Astrocyte of the cerebellum (primary cell): ENCODE results near the gene KCNT2.

ENCODE experiments used
- DNase-seq: peaks from one replicate; pipeline ENCODE4 v3.0.0-alpha.2; 2011; ENCODE audit warnings: low read depth
- H3K4me3 ChIP-seq: 2 replicates; pipeline ENCODE4 v1.5.1; 2011; ENCODE audit warnings: mild to moderate bottlenecking, low read depth, low read length, moderate library complexity
- in situ Hi-C: cut with HindIII; loops from 2 replicates; pipeline ENCODE4 v1.10.0; 2017; ENCODE audit warnings: low sequenced_read_pairs
- TF ChIP-seq, protein P1 (sequence below): IDR thresholded peaks from 2 replicates; pipeline ENCODE4 v1.5.1; 2012; ENCODE audit warnings: low read length, low read depth, moderate library complexity, mild to moderate bottlenecking; ENCODE audit errors: missing control alignments

Gene KCNT2

GRCh38 chr1:196366817-196367495 is 241.3 kb downstream of the KCNT2 start:
- TF ChIP-seq, protein P1, sequence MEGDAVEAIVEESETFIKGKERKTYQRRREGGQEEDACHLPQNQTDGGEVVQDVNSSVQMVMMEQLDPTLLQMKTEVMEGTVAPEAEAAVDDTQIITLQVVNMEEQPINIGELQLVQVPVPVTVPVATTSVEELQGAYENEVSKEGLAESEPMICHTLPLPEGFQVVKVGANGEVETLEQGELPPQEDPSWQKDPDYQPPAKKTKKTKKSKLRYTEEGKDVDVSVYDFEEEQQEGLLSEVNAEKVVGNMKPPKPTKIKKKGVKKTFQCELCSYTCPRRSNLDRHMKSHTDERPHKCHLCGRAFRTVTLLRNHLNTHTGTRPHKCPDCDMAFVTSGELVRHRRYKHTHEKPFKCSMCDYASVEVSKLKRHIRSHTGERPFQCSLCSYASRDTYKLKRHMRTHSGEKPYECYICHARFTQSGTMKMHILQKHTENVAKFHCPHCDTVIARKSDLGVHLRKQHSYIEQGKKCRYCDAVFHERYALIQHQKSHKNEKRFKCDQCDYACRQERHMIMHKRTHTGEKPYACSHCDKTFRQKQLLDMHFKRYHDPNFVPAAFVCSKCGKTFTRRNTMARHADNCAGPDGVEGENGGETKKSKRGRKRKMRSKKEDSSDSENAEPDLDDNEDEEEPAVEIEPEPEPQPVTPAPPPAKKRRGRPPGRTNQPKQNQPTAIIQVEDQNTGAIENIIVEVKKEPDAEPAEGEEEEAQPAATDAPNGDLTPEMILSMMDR, result no peak
- in situ Hi-C loops, result no loop called here
- DNase-seq, result no peak
- H3K4me3 ChIP-seq, result no peak overlapping the region

DNA sequence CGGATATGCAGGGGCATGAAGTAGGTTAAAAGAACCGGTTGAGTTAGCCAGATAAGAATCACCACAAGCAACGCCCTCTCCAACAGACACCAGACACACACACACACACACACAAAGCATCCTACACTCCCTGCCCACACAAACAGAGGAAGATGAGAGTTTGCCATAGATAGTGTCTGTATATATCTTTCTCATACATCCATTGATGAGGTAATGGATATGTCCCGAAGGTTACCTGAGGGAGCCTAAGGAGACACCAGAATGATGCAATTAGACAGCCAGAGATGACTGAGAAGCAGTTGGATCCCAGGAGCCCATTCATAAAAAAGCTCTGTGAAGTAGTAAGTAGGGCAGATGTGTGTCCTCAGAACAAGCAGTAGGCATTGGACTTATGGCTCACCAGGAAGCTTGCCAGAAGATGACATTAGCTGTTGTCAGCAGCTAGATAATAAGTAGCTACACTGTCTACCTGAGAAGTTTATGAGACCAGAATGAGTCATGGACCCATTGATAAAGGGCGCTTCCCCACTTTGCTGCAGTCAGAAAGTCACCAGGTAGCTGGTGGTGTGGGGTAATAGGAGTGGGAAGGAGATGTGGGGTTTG is 247.0 kb downstream of the KCNT2 start:
- no peak for DNase-seq
- in situ Hi-C loops, result no loop called here
- TF ChIP-seq, protein P1, result no peak
- no peak overlapping the region for H3K4me3 ChIP-seq

DNA sequence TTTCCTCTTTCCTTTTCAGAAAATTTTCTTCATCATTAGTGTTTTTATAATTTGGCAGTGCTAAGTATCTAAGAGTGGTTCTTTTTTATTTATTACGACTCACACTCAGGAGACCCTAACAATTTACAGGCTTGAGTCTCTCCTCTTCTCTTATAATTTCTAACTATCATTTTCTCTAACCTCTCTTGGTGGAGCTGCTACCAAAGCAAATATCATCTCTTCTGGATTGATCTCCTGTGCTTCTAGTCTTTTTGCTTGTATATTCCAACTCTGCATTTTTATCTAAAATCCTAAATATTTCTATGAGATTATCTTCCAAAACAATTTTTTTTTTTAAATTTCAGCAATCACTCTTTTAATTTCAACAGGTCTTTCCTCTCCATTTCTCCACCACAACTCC is 250.3 kb downstream of the KCNT2 start:
- in situ Hi-C loops, result no loop called here
- TF ChIP-seq, protein P1, result no peak

GRCh38 chr1:196355206-196355786 is 252.9 kb downstream of the KCNT2 start:
- peak; percentile 41 for DNase-seq
- H3K4me3 ChIP-seq, result no peak overlapping the region
- in situ Hi-C loops, result no loop called here
- TF ChIP-seq, protein P1, result peak; percentile 63

More for the DNA sequence above, 250.3 kb downstream of the KCNT2 start:
- no peak overlapping the region for H3K4me3 ChIP-seq
- no peak for DNase-seq

GRCh38 chr1:196344453-196344852 is 263.8 kb downstream of the KCNT2 start:
- in situ Hi-C loops, result no loop called here
- TF ChIP-seq, protein P1, result no peak
- no peak for DNase-seq
- H3K4me3 ChIP-seq, result no peak overlapping the region

- TF ChIP-seq, protein P1, result no peak
- DNase-seq, result no peak
- in situ Hi-C loops, result no loop called here
- H3K4me3 ChIP-seq, result no peak overlapping the region
Measured at GRCh38 chr1:196324345-196324744, 283.9 kb downstream of the KCNT2 start.
